Measurements from ENCODE around the gene PBX4.

DNA sequence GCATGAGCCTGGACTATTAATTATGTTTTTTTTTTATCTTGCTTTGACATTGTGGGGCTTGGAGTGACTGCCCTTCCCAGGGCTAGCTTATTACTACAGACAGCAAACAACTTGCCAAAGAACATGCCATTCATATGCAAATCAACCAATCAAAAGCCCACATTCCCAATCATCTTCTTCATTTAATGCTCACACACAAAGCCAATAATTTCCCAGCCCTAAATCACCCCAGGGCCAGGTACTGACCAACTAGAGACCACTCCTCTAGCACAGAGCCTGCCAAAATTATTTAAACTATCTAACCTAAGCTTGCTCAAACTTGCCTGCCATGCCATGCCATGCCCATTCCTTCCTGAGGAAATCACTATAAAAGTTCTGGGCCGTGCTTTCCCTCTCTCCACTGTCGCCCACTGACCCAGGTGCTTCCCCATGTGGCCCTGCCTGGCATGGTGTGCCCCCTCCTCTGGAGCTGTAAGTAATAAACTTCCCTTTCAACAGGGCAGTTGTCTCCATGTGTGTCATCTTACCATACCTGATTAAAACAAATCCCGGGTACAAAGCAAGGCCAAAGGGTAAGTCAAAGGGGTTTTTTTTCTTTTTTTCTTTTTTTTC, 15.7 kb downstream of the PBX4 start:
- TF ChIP-seq, protein P1, sequence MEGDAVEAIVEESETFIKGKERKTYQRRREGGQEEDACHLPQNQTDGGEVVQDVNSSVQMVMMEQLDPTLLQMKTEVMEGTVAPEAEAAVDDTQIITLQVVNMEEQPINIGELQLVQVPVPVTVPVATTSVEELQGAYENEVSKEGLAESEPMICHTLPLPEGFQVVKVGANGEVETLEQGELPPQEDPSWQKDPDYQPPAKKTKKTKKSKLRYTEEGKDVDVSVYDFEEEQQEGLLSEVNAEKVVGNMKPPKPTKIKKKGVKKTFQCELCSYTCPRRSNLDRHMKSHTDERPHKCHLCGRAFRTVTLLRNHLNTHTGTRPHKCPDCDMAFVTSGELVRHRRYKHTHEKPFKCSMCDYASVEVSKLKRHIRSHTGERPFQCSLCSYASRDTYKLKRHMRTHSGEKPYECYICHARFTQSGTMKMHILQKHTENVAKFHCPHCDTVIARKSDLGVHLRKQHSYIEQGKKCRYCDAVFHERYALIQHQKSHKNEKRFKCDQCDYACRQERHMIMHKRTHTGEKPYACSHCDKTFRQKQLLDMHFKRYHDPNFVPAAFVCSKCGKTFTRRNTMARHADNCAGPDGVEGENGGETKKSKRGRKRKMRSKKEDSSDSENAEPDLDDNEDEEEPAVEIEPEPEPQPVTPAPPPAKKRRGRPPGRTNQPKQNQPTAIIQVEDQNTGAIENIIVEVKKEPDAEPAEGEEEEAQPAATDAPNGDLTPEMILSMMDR (IDR thresholded peaks at IDR 0.05; ENCODE audit: low read depth, low read length): no peak
- no peak for TF ChIP-seq POLR2A (IDR thresholded peaks at IDR 0.05; ENCODE audit: extremely low read depth, insufficient read length)

All from NB4 (cell line).